ENCODE results near the gene FBXW11. TPM values are rescaled to one million over a fixed set of nuclear protein-coding genes. Genes with fewer than 3 reads are reported as not detected.

FBXW11 gene
- polyA plus RNA-seq, 1 donor from 2014 or later: 103 TPM

DNA sequence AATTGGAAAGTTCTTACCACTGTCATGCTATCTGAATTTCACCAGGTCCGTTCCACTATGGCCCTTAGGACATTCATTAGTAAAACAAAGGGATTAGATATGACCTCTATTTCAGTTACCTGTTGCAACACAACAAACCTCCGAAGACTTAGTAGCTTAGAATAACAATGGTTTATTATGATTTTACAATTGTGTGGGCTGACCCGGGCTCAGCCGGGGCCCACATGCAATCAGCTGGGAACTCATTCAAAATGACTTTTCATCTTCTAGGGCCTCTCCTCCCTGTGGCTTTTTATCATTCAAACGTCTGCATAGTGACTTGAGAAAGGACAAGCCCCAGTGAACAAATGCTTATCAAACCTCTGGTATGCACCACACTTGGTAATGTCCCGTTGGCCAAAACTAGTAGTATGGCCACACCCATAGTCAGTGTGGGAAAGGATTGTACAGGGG lies 2.3 kb upstream of the FBXW11 start:
- Histone ChIP-seq H3K36me3 (ENCODE audit: insufficient read depth, low read length) (no peaks in the 10 kb centered on the region), H3K27ac (ENCODE audit: low read length) (no peak overlapping the region), H3K9me2 (ENCODE audit: insufficient read depth, low read length) (no peaks in the 10 kb centered on the region), H3F3A (ENCODE audit: insufficient read depth, low read length, poor library complexity, severe bottlenecking) (no peaks in the 10 kb centered on the region), H2AFZ (ENCODE audit: low read depth, low read length) (no peak overlapping the region), H3K4me3 (ENCODE audit: low read length) (no peak overlapping the region), H3K79me2 (replicated peaks; ENCODE audit: insufficient read depth, low read length) (peaks cover 25% of the 10 kb centered on the region), H3K27me3 (ENCODE audit: insufficient read depth, low read depth, low read length) (no peaks in the 10 kb centered on the region), H4K20me1 (ENCODE audit: insufficient read depth) (no peaks in the 10 kb centered on the region), H3K9ac (ENCODE audit: low read length) (no peak overlapping the region), H3K4me2 (ENCODE audit: low read length) (no peak overlapping the region), H3K9me3 (ENCODE audit: low read length) (no peaks in the 10 kb centered on the region)
- TF ChIP-seq EZH2 (IDR thresholded peaks at IDR 0.05; ENCODE audit: borderline replicate concordance, insufficient read depth, low read length, poor library complexity, severe bottlenecking): no peak
- TF ChIP-seq POLR2AphosphoS5 (IDR thresholded peaks at IDR 0.05): no peak
- TF ChIP-seq RAD21 (conservative IDR thresholded peaks at IDR 0.05): no peak
- TF ChIP-seq EP300 (conservative IDR thresholded peaks at IDR 0.05; ENCODE audit: poor library complexity, severe bottlenecking): no peak

DNA sequence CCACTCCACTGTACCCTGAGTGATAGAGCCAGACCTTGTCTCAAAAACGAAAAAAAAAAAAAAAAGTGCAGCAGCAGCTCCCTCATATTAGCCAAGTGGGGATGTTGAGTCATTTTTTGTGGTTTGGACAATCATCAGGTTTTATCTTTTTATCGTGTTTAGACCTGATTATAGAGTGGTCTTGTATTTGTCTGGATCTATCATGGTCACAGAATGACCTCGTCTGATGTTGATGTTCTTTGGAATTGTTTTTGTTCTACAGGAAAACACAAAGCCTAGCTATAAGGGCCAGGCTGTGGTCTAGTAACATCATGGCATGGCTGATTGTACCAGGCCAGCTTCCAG lies 1.6 kb upstream of the FBXW11 start:
- no peak for TF ChIP-seq EZH2 (IDR thresholded peaks at IDR 0.05; ENCODE audit: borderline replicate concordance, insufficient read depth, low read length, poor library complexity, severe bottlenecking)
- TF ChIP-seq, protein P1, sequence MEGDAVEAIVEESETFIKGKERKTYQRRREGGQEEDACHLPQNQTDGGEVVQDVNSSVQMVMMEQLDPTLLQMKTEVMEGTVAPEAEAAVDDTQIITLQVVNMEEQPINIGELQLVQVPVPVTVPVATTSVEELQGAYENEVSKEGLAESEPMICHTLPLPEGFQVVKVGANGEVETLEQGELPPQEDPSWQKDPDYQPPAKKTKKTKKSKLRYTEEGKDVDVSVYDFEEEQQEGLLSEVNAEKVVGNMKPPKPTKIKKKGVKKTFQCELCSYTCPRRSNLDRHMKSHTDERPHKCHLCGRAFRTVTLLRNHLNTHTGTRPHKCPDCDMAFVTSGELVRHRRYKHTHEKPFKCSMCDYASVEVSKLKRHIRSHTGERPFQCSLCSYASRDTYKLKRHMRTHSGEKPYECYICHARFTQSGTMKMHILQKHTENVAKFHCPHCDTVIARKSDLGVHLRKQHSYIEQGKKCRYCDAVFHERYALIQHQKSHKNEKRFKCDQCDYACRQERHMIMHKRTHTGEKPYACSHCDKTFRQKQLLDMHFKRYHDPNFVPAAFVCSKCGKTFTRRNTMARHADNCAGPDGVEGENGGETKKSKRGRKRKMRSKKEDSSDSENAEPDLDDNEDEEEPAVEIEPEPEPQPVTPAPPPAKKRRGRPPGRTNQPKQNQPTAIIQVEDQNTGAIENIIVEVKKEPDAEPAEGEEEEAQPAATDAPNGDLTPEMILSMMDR (IDR thresholded peaks at IDR 0.05; ENCODE audit: poor library complexity, severe bottlenecking): no peak
- no peak for TF ChIP-seq EP300 (conservative IDR thresholded peaks at IDR 0.05; ENCODE audit: poor library complexity, severe bottlenecking)
- TF ChIP-seq, protein P2, sequence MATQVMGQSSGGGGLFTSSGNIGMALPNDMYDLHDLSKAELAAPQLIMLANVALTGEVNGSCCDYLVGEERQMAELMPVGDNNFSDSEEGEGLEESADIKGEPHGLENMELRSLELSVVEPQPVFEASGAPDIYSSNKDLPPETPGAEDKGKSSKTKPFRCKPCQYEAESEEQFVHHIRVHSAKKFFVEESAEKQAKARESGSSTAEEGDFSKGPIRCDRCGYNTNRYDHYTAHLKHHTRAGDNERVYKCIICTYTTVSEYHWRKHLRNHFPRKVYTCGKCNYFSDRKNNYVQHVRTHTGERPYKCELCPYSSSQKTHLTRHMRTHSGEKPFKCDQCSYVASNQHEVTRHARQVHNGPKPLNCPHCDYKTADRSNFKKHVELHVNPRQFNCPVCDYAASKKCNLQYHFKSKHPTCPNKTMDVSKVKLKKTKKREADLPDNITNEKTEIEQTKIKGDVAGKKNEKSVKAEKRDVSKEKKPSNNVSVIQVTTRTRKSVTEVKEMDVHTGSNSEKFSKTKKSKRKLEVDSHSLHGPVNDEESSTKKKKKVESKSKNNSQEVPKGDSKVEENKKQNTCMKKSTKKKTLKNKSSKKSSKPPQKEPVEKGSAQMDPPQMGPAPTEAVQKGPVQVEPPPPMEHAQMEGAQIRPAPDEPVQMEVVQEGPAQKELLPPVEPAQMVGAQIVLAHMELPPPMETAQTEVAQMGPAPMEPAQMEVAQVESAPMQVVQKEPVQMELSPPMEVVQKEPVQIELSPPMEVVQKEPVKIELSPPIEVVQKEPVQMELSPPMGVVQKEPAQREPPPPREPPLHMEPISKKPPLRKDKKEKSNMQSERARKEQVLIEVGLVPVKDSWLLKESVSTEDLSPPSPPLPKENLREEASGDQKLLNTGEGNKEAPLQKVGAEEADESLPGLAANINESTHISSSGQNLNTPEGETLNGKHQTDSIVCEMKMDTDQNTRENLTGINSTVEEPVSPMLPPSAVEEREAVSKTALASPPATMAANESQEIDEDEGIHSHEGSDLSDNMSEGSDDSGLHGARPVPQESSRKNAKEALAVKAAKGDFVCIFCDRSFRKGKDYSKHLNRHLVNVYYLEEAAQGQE (IDR thresholded peaks at IDR 0.05; ENCODE audit: borderline replicate concordance): no peak
- TF ChIP-seq TAF1 (IDR thresholded peaks at IDR 0.05; ENCODE audit: low read depth): no peak
- no peak for TF ChIP-seq POLR2AphosphoS5 (IDR thresholded peaks at IDR 0.05)
- no peak for TF ChIP-seq RAD21 (conservative IDR thresholded peaks at IDR 0.05)
- TF ChIP-seq MXI1 (conservative IDR thresholded peaks at IDR 0.05; ENCODE audit: poor library complexity, severe bottlenecking): no peak
- no peak for TF ChIP-seq SMC3 (conservative IDR thresholded peaks at IDR 0.05; ENCODE audit: poor library complexity)
- Histone ChIP-seq H3K27me3 (ENCODE audit: insufficient read depth, low read depth, low read length) (no peaks in the 10 kb centered on the region), H3K27ac (ENCODE audit: low read length) (no peak overlapping the region), H3K9ac (ENCODE audit: low read length) (no peak overlapping the region), H2AFZ (ENCODE audit: low read depth, low read length) (no peak overlapping the region), H3K4me2 (ENCODE audit: low read length) (peak overlapping the region; percentile 94), H3F3A (ENCODE audit: insufficient read depth, low read length, poor library complexity, severe bottlenecking) (no peaks in the 10 kb centered on the region), H3K79me2 (replicated peaks; ENCODE audit: insufficient read depth, low read length) (peaks cover 31% of the 10 kb centered on the region), H3K9me2 (ENCODE audit: insufficient read depth, low read length) (no peaks in the 10 kb centered on the region), H3K9me3 (ENCODE audit: low read length) (no peaks in the 10 kb centered on the region), H3K36me3 (ENCODE audit: insufficient read depth, low read length) (no peaks in the 10 kb centered on the region), H3K4me3 (ENCODE audit: low read length) (peak overlapping the region; percentile 91), H4K20me1 (ENCODE audit: insufficient read depth) (no peaks in the 10 kb centered on the region)
